ENCODE results near the gene FUT2. TPM values are rescaled to one million over a fixed set of nuclear protein-coding genes. Genes with fewer than 3 reads are reported as not detected.

Gene FUT2
- total RNA-seq, 1 donor from 2014 or later, result 1.9 TPM

DNA sequence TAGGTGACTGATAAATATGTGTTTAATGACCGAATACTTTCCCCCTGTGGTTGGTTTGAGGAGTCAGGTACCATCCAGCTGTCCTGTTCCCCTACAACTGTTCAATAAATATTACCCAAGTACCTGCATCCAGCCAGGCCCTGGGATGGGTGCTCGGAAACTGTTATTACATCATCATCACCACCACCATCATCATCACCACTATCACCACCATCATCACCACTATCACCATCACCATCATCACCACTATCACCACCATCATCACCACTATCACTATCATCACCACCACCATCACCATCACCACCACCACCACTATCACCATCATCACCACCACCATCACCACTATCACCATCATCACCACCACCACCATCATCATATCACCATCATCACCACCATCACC, 27.0 kb upstream of the FUT2 start:
- no peaks in the 10 kb centered on the region for H3K36me3 ChIP-seq (ENCODE audit: control insufficient read depth, insufficient read depth, low read length)
- DNase-seq (ENCODE audit: low read depth), result no peak
- no peak overlapping the region for H3K4me3 ChIP-seq (ENCODE audit: low read depth, low read length)
- TF ChIP-seq, protein P1, sequence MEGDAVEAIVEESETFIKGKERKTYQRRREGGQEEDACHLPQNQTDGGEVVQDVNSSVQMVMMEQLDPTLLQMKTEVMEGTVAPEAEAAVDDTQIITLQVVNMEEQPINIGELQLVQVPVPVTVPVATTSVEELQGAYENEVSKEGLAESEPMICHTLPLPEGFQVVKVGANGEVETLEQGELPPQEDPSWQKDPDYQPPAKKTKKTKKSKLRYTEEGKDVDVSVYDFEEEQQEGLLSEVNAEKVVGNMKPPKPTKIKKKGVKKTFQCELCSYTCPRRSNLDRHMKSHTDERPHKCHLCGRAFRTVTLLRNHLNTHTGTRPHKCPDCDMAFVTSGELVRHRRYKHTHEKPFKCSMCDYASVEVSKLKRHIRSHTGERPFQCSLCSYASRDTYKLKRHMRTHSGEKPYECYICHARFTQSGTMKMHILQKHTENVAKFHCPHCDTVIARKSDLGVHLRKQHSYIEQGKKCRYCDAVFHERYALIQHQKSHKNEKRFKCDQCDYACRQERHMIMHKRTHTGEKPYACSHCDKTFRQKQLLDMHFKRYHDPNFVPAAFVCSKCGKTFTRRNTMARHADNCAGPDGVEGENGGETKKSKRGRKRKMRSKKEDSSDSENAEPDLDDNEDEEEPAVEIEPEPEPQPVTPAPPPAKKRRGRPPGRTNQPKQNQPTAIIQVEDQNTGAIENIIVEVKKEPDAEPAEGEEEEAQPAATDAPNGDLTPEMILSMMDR (IDR thresholded peaks at IDR 0.05; ENCODE audit: insufficient read depth, low read length, poor library complexity, severe bottlenecking), result no peak
- no peaks in the 10 kb centered on the region for H3K27me3 ChIP-seq (ENCODE audit: control insufficient read depth, insufficient read depth, low read length)

DNA sequence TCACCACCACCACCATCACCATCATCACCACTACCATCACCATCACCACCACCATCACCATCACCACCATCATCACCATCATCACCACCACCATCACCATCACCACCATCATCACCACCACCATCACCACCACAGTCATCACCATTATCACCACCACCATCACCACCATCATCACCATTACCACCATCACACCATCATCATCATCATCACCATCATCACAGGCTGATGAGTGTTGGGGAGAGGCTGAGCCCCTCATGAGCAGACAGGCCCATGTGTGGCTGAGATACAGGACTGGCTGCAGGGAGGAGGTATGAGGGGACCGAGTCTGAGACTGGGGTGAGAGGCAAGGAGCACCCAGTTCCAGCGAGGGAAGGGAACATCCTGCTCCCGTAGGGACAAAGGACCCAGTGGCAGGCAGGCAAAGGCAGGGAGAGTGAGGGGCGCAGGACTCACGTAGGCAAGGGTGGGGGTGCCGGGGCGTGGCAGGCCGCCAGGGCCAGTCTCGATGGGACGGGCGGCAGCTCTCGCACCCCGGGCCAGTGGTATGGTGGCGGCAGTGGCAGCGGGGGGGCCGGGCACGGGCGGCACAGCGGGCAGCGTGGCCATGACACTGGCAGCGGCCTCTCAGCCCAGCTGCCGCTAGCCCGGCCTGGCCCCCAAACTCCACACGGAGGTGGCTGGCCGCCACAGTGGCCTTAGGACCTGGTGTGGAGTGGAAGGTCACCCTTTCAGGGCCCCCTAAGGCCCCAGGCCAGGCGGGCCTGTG, 25.7 kb upstream of the FUT2 start:
- no peak overlapping the region for H3K4me3 ChIP-seq (ENCODE audit: low read depth, low read length)
- no peaks in the 10 kb centered on the region for H3K36me3 ChIP-seq (ENCODE audit: control insufficient read depth, insufficient read depth, low read length)
- TF ChIP-seq, protein P1 (IDR thresholded peaks at IDR 0.05; ENCODE audit: insufficient read depth, low read length, poor library complexity, severe bottlenecking), result no peak
- DNase-seq (ENCODE audit: low read depth), result no peak
- H3K27me3 ChIP-seq (ENCODE audit: control insufficient read depth, insufficient read depth, low read length), result no peaks in the 10 kb centered on the region

GRCh38 chr19:48670699-48671445, 24.9 kb upstream of the FUT2 start:
- Histone ChIP-seq H3K4me3 (ENCODE audit: low read depth, low read length) (no peak overlapping the region), H3K27me3 (ENCODE audit: control insufficient read depth, insufficient read depth, low read length) (peaks cover 3% of the 10 kb centered on the region), H3K36me3 (ENCODE audit: control insufficient read depth, insufficient read depth, low read length) (no peaks in the 10 kb centered on the region)
- TF ChIP-seq, protein P1 (IDR thresholded peaks at IDR 0.05; ENCODE audit: insufficient read depth, low read length, poor library complexity, severe bottlenecking), result no peak
- DNase-seq (ENCODE audit: low read depth), result no peak

GRCh38 chr19:48671446-48671995, 24.2 kb upstream of the FUT2 start:
- peaks cover 5% of the 10 kb centered on the region for H3K27me3 ChIP-seq (ENCODE audit: control insufficient read depth, insufficient read depth, low read length)
- H3K36me3 ChIP-seq (ENCODE audit: control insufficient read depth, insufficient read depth, low read length), result no peaks in the 10 kb centered on the region
- DNase-seq (ENCODE audit: low read depth), result no peak
- H3K4me3 ChIP-seq (ENCODE audit: low read depth, low read length), result no peak overlapping the region
- TF ChIP-seq, protein P1 (IDR thresholded peaks at IDR 0.05; ENCODE audit: insufficient read depth, low read length, poor library complexity, severe bottlenecking), result no peak

DNA sequence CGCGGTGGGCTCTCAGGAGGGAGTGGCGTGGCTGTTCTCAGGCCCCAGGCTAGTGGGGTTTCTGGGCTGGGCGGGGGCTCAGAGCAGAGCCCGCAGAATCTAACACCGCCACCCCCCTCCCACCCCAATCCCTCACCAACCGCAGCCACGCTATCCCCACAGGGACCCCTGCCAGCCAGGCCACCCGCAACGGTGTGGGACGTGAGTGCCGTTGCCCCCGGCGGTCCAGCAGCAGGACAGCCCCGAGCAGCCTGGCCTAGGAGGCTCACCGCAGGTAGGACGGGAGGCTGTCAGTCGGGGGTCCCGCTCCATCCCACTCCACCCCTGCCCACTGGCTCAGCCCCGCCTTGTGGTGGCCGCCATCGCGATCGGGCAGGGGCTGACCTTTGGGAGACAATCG, 22.8 kb upstream of the FUT2 start, which contains the start of gene NTN5:
TSS of gene NTN5 (minus strand) at position 24 of the 400 bp plus-strand sequence. CDS start 2,031 bp downstream, outside the sequence.
- TF ChIP-seq, protein P1 (IDR thresholded peaks at IDR 0.05; ENCODE audit: insufficient read depth, low read length, poor library complexity, severe bottlenecking), result no peak
- H3K36me3 ChIP-seq (ENCODE audit: control insufficient read depth, insufficient read depth, low read length), result no peaks in the 10 kb centered on the region
- H3K4me3 ChIP-seq (ENCODE audit: low read depth, low read length), result no peak within 1 kb of the TSS
- H3K27me3 ChIP-seq (ENCODE audit: control insufficient read depth, insufficient read depth, low read length), result peaks cover 6% of the 10 kb centered on the region
- DNase-seq (ENCODE audit: low read depth), result no peak
